HG03442 (cell line): Measurements from ENCODE around the gene ATP13A3.
"Not testable (repeated sequence)": the region's sequence is repeated elsewhere in the genome, so short reads cannot be mapped to it uniquely, and the experiment has no call there.

Experiments
- ATAC-seq: cut with Tn5 transposase; IDR thresholded peaks from one replicate; pipeline ENCODE4 v1.9.1; 2021; ENCODE audit warnings: mild to moderate bottlenecking, moderate library complexity; ENCODE audit not compliant: unreplicated experiment

Gene ATP13A3

DNA sequence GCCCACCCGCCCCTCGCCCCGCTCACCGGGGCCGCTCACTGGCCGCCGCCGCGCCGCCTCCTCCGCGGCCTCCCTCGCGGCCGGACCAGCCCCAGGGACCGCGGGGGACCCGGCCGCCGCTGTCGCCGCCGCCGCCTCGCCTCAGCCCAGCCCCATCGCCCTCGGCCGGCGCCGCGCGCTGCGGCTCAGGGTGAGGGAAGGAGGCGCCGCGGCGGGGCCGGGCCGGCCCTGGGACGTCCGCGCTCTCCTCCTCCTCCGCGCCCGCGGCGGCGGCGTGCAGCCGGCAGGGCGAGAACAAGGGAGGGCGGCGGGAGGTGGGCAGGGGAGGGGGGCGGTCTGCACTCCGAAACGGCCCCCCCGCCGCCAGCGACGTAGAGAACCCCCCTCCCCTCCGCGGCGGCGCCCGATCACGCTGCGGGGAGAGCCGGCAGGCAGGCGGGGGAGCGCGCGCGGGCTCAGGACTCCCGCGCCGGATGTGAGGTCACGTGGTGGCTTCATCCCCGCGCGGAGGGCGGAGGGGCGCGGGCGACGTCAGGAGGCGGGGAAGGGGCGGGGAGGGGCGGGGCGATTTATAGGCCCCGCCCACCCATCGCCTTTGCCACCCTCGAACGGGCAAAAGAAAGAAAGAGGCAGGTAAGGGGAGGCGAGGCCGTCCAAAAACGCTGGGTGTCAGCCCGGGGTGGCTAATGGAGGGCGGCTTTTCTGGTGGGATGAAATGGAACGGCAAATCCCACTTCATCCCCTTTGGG, at the start of gene ATP13A3:
TSS of gene ATP13A3 (minus strand) at position 463 of the 749 bp plus-strand sequence. CDS start 24,812 bp downstream, outside the sequence.
- peak; percentile 67 for ATAC-seq

DNA sequence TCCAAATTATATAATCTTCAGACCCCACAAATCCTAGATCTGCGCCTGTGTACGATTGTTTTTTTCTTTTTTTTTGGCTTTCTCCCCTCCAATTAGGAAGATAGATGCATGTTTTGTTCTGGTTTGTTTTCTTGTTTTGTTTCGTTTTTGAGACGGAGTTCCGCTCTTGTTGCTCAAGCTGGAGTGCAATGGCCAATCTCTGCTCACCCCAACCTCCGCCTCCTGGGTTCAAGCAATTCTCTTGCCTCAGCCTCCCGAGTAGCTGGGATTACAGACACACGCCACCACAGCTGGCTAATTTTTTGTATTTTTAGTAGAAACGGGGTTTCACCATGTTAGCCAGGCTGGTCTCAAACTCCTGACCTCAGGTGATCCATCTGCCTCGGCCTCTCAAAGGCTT, 48.4 kb upstream of the ATP13A3 start:
- ATAC-seq, result not testable (repeated sequence)

DNA sequence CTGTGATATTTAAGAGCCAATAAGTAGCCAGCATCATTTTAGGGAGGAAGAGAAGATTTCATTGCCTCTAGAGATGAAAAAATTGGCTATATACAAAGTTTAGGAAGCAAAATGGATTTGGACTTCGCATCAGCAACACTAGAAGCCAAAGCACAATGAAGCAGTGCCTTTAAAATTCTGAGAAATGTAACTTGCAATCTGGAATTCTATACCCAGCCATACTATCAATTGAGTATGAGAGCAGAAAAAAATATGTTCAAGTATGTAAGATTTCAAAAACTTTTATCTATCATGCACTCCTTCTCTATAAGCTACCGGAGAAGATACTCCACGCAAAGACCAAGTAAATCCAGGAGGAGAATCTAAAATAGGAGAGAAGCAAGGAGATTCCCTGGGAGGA, 47.4 kb upstream of the ATP13A3 start:
- ATAC-seq, result no peak

DNA sequence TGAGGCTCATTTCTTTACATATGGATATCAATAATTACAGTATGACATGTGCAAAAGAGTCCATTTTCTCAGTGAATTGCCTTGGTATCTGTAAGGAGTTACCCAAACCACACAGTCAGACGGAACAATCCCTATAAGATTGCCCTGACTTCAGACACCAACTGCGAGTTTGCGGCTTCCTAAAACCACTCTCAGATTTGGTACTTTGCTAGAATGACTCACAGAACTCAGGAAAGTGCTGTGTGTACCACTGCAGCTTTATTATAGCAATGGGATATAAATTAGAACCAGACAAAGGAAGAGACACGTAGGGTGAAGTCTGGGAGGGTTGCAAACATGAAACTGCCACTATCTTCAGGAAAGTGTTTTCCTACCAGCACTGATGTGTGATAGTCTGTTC, 45.8 kb upstream of the ATP13A3 start:
- ATAC-seq, result no peak

DNA sequence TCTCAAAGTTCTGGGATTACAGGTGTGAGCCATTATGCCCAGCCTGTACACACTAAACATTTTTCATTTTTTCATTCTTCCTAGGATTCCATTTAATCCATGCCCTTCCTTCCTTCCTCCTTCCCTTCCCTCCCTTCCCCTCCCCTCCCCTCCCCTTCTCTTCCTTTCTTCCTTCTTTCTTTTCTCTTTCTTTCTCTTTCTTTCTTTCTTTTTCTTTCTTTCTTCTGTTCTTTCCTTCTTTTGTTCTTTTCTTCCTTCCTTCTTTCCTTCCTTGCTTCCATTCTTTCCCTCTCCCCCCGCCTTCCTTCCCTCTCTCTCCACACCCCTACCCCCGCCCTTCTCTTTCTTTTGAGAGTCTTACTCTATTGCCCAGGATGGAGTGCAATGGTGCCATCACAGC, 40.9 kb upstream of the ATP13A3 start:
- ATAC-seq, result no peak

DNA sequence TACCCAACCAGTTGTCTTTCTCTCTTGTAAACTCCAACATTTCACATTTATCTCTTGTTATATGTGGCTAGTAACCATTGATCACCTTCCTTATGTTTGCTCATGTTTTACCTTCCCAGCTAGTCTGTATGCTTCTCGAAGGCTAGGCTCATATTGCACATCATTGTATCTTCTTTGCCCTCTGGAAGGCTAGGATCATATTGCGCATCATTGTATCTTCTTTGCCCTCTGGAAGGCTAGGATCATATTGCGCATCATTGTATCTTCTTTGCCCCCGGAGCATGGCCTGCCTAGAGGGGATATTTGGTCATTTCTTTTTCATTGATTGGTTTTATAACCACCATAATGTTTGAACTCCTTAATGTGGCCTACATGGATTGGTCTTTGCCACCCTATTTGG, 39.4 kb upstream of the ATP13A3 start:
- ATAC-seq, result no peak

DNA sequence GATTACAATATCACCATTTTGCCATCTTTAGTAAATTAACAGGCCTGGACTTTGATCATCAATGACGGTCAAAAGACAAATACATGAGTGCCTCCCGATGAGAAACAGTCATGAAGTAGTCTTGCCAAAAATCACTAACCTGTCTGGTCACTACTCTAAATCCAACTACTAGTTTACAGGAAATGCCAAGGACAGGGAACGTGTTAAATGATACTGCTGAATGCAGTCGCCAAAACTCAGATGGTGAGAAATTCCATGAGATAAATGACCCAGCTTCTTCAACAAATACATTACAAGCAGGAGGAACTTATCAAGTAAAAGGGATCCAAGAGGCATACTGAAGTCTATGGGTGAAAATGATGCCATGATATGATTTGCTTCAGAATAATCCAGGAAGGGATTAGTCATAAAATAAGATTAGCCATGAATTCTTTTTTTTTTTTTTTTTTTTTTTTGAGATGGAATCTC, 35.8 kb upstream of the ATP13A3 start:
- no peak for ATAC-seq

DNA sequence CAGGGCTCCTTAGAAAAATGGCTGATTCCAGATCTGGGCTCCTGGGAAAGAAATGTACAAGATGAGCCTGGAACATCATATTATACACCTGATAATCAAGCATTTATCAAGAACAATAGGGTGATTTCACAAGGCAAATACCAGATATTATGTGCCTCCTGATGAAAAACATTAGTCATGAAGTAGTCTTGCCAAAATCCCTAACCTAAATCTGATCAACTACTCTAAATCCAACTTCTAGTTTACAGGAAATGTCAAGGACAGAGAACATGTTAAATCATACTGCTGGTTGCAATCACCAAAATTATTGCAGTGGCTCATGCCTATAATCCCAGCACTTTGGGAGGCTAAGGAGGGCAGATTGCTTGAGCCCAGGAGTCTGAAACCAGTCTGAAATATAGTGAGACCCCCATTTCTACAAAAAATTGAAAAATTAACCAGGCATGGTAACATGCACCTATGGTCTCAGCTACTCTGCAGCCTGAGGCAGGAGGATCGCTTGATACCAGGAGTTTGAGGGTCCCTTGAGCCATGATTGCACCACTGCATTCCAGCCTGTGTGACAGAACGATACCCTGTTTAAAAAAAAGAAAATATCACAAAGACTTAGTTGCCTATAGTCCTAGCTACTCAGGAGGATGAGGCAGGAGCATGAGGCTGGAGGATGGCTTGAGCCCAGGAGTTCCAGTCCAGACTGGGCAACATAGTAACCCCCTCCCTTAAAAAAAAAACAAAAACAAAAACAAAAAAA, 34.9 kb upstream of the ATP13A3 start:
- ATAC-seq, result no peak

DNA sequence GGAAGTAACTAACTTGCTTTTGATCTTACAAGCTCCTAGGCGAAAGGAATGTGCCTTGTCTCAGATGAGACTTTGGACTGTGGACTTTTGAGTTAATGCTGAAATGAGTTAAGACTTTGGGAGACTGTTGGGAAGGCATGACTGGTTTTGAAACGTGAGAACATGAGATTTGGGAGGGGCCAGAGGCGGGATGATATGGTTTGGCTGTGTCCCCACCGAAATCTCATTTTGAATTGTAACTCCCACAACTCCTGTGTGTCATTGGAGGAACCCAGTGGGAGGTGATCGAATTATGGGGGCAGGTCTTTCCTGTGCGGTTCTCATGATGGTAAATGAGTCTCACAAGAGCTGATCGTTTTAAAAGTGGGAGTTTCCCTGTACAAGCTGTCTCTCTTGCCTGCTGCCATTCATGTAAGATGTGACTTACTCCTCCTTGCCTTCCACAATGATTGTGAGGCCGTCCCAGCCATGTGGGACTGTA, 33.9 kb upstream of the ATP13A3 start:
- peak; percentile 76 for ATAC-seq

DNA sequence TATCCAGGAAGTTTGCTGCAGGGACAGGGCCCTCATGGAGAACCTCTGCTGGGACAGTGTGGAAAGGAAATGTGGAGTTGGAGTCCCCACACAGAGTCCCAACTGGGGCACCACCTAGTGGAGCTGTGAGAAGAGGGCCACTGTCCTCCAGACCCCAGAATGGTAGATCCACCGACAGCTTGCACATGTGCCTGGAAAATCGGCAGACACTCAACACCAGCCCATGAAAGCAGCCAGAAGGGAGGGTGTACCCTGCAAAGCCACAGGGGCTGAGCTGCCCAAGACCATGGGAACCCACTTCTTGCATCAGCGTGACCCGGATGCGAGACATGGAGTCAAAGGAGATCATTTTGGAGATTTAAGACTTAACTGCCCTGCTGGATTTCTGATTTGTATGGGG, 33.4 kb upstream of the ATP13A3 start:
- ATAC-seq, result not testable (repeated sequence)

DNA sequence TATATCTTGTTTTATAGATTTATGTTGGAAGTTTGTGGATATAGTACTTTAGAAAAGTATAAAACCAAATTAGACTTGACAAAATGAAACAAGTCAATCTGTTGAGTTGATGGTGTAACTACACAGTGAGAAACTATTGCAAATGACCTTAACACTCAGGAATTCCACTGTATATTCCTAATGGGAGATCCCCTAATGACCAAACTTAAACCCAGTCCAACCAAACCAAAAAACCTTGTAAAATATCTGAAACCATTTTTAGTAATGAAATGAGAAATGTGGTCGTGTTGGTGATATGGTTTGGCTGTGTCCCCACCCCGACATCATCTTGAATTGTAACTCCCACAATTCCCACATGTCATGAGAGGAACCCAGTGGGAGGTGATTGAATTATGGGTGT, 31.9 kb upstream of the ATP13A3 start:
- ATAC-seq, result no peak

DNA sequence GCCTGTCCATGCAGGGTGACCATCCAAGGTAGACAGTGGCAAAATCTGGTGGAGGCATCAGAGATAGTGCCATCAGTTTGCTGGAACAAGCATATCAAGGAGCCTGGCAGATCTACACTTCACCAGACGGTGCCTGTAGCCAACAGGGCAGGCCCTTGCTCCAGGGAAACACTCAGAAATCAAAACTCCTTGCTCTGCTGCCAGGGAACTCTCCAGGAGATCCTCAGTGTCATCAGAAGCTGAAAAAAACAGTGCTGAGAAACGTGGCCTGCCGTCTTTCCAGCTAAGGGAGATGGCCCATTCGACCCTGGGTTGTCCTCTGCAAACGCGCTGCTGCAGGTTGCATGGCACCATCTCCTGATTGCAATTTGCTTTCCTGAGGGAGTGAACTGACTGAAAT, 30.5 kb upstream of the ATP13A3 start:
- no peak for ATAC-seq

DNA sequence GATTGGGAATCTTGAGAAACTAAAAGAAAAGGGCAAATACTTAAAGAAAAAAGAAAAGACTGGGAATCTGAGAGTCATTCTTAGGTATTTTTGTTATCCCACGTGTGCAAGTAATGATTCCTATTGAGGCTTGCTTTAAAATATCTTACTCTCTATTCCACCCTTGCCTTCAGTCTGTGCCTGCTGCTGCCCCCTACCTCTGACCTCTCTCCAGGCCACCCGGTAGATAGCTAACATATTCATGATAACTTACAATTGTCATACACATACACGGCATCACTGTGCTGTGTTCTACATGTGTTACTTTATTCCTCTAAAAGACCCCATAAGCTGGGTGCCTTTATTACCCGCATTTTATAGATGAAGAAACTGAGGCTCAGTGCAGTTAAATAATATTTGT, 27.8 kb upstream of the ATP13A3 start:
- no peak for ATAC-seq

DNA sequence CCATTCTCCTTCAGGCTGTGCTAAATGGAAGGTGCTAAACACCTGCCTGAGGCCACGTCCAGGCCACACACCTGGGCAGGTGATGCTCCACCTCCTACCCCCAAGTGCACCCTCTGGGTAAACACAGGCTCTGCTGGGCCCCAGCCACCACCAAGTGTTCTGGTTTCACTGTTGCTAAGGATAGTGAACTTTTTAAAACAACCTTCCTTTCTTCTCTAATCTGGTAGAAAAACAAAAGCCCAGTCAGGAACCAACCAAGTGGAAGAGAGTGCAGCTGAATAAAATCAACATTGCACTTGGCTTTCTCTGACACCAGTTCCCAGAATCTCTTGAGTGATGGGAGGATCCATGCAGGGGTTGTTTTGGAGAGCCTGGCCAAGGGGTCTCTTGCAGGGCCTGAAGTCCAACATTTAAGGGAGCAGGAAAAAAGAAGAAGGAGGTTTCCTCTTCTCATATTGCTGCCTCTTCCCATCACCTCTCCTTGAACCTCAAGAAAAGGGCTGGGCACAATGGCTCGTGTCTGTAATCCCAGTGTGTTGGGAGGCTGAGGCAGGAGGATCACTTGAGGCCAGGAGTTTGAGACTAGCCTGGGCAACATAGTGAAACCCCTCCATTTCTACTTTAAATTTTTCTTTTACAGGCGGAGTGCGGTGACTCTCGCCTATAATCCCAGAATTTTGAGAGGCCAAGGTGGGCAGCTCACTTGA, 26.2 kb upstream of the ATP13A3 start:
- no peak for ATAC-seq

DNA sequence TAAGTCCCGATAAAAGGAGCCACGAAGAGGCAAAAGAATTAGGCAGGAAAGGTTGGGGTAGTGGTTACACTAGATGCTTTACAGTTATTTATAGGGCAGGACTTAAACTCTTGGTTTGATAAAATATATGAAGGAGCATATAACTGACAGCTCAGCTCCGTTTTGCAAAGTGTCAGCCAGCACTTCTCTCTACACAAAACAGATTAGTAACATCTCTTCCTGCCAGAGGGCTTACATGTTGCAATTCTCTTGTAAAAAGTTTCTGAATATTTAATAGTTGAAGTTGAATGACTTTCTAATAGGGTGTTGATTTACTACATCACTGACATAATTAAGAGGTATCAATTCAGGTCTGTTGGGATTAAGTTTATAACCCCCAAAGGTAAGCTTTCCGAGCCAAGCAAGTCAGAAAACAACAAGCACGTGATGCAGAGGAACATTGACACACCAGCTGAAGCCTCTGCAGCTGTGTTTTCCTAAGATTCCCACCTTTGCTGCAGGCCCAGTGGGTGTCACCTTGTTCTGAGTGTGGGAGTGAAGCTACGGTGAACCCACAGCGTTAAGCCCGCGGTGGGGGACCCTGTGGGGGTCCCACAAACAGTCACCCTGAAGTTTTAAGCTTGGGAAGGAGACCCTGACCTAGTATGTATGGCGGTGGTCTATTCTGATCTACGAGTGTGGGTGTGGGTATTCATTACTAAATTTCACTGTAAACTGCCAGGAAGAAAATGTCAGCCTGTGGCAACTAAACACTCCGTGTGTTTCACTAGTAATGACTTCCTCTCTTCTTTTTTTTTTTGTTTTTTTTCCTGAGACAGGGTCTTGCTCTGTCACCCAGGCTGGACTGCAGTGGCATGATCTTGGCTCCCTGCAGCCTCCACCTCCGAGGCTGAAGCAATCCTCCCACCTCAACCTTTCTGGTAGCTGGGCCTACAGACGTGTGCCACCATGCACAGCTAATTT, 22.0 kb upstream of the ATP13A3 start:
- no peak for ATAC-seq

DNA sequence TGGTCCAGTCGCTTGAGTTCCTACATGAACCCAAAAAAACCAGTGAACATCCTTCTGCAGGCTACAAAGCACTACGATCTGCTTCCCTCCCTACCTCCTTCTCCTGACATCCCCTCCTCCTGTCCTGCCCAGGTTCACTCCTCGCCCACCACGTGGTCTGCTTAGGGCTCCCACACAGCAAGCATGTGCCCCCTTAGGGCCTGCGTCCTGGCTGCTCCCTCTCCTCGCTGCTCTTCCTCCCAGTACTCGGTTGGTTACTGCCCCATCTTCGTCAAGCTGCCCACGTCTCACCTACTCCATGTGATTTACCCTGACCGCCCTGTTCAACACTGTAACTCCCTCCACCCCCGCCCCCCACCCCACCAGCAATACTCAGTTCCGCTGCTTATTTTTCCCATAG, 20.8 kb upstream of the ATP13A3 start:
- no peak for ATAC-seq

DNA sequence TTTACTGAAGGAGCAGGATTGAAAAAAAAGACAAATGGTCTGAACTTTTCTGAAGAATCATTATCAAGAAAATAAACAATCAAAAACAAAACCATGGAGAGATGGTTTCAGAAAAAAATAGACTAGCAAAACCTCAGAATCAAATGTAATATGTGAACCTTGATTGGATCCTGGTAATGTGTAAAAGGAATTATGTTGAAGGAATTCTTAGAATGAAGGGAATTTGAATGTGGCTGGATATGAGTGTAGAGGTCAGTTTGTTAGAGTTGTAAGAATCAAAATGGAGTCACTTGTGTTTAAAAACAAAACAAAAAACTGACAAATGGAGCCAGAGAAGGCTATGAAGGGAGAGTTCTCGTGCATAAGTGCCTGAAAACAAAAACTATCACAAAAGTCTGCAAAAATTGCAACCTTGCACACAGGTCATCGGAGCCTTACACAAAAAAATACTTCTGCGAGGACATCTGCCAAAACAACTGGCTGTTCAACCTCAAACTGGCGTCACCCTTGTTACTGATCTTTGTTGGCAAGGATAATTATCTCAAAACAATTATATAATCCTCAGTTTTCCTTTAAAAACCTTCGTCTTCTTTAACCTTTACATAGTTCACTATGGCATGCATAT, 19.1 kb upstream of the ATP13A3 start:
- ATAC-seq, result no peak

DNA sequence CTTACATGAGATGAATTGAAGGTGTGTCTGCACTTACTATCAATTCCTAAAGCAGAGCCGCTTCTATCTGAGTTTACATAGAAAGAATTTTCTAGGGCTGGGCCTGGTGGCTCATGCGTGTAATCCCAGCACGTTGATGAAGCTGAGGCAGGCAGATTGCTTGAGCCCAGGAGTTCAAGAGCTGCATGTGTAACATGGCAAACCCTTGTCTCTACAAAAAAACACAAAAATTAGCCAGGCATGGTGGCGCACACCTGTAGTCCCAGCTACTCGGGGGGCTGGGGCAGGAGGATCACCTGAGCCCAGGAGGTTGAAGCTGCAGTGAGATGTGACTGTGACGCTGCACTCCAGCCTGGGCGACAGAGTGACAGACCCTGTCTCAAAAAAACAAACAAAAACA, 18.1 kb upstream of the ATP13A3 start:
- ATAC-seq, result no peak

DNA sequence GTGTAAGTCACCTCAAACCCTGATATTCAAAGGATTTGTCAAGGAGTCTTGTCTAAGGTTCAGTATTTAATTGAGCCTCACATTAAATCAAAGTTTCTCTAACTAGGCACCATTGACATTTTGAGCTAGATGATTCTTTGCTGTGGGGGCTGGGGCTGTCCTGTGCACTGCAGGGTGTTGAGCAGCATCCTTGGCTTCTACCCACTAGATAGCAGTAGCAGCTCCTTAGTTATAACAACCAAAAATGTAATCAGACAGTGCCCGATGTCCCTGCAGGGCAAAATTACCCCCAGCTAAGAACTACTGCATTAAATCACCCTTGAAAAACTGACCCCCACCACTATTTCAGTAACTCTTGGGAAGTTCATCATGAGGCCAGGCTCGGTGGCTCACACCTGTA, 17.3 kb upstream of the ATP13A3 start:
- ATAC-seq, result no peak

DNA sequence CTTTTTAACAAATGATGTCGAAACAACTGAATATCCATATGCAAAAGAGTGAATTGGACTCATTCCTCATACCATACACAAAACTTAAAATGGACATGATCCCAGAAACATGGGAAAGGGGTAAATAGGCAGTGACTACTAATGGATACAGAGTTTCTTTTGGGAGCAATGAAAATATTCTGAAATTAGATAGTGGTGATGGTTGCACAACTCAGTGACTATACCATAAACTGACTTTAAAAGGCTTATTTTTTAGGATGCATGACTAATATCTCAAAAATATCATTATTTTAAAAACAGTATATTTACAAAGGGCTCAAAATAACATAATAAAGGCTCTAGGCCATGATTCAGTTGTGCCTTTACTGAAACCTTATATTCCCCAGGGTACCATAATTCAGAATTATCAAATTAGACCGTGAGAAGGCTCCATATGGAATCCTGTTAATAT, 16.3 kb upstream of the ATP13A3 start:
- ATAC-seq, result no peak
